HepG2 (cell line): ENCODE data around the gene PRR30. TPM values are rescaled to one million over a fixed set of nuclear protein-coding genes. Genes with fewer than 3 reads are reported as not detected.

Experiments
- DNMT3B ChIP-seq: conservative IDR thresholded peaks from 2 replicates; pipeline ENCODE4 v1.6.1; 2016; ENCODE audit warnings: missing biosample characterization, control low read depth
- MXD4 ChIP-seq: IDR thresholded peaks from 2 replicates; pipeline ENCODE4 v1.6.1; 2016; ENCODE audit warnings: mild to moderate bottlenecking, missing biosample characterization, missing genetic modification reagents
- PAX8 ChIP-seq: sonication (generic); formaldehyde crosslinking; IDR thresholded peaks from 2 replicates; pipeline ENCODE4 v1.8.0; 2022; ENCODE audit warnings: mild to moderate bottlenecking, missing genetic modification reagents, borderline replicate concordance
- RERE ChIP-seq: IDR thresholded peaks from 2 replicates; pipeline ENCODE4 v1.6.1; 2016; ENCODE audit warnings: low read depth, missing genetic modification reagents, missing compliant biosample characterization
- SCMH1 ChIP-seq: sonication (generic); formaldehyde crosslinking; IDR thresholded peaks from 2 replicates; pipeline ENCODE4 v1.9.0; 2021; ENCODE audit warnings: missing genetic modification reagents, mild to moderate bottlenecking, borderline replicate concordance
- SOX13 ChIP-seq, 3 experiments: fragments of 450-650 bp in 1 of 3; sonication (generic) in 1 of 3; formaldehyde crosslinking in 1 of 3; IDR thresholded peaks in 2 of 3; conservative IDR thresholded peaks in 1 of 3; 2 replicates each; pipeline versions ENCODE4 v1.5.0 to v1.6.1; 2016 to 2020; ENCODE audit warnings: antibody characterized with exemption in 1 of 3, mild to moderate bottlenecking in 1 of 3, missing compliant biosample characterization in 1 of 3, missing genetic modification reagents in 1 of 3, moderate library complexity in 1 of 3
- STAG1 ChIP-seq: sonication (generic); formaldehyde crosslinking; IDR thresholded peaks from 2 replicates; pipeline ENCODE4 v1.4.0; 2020; ENCODE audit warnings: missing genetic modification reagents
- TOE1 ChIP-seq: sonication (generic); formaldehyde crosslinking; IDR thresholded peaks from 2 replicates; pipeline ENCODE4 v1.4.0; 2020; ENCODE audit warnings: mild to moderate bottlenecking, missing genetic modification reagents
- ZNF274 ChIP-seq: sonication (generic); formaldehyde crosslinking; IDR thresholded peaks from 2 replicates; pipeline ENCODE4 v1.5.1; 2020; ENCODE audit warnings: mild to moderate bottlenecking, missing genetic modification reagents
- ZNF780A ChIP-seq: sonication (generic); formaldehyde crosslinking; IDR thresholded peaks from 2 replicates; pipeline ENCODE4 v1.8.0; 2022; ENCODE audit warnings: mild to moderate bottlenecking, missing genetic modification reagents, moderate library complexity
- ZSCAN30 ChIP-seq: sonication (generic); formaldehyde crosslinking; IDR thresholded peaks from 2 replicates; pipeline ENCODE4 v1.5.0; 2020; ENCODE audit warnings: mild to moderate bottlenecking, missing genetic modification reagents
- polyA plus RNA-seq, 8 experiments: library from polyadenylated mRNA; depleted of rRNA in 3 of 8; stranded (reverse) in 7 of 8; unstranded in 1 of 8; fragments of >200 nt; fragmentation: Illumina TruSeq in 4 of 8; extraction: Trizol in 4 of 8; gene quantifications; 2 replicates each; pipeline versions ENCODE4 v1.2.1 to v1.2.3, GENCODE V29; 2011 to 2016; ENCODE audit warnings: low read depth in 4 of 8, missing spikeins in 1 of 8, mixed read lengths in 1 of 8; ENCODE audit not compliant: insufficient read depth in 1 of 8
- total RNA-seq, 5 experiments: library from RNA; depleted of rRNA; stranded (reverse); fragments of >200 nt; fragmentation: Illumina TruSeq; extraction: Trizol; gene quantifications; 2 replicates each; pipeline ENCODE4 v1.2.3, GENCODE V29; 2016; ENCODE audit warnings: low read depth in 1 of 5
- TF ChIP-seq, protein P1 (sequence below): sonication (generic); IDR thresholded peaks from 2 replicates; pipeline ENCODE4 v1.6.1; 2016; ENCODE audit warnings: low read depth, borderline replicate concordance
- TF ChIP-seq, protein P2 (sequence below), 2 experiments: fragments of 450-650 bp in 1 of 2; sonication (generic) in 1 of 2; formaldehyde crosslinking in 1 of 2; IDR thresholded peaks; 2 replicates each; pipeline versions ENCODE4 v1.6.1 to v1.8.0; 2016 to 2022; ENCODE audit warnings: antibody characterized with exemption in 1 of 2, mild to moderate bottlenecking in 1 of 2, missing genetic modification reagents in 1 of 2

Gene PRR30
- total and polyA plus RNA-seq, 2 of the 13 experiments (the other 11 are each of a cell fraction or from before 2014, with no cell fraction given) = not detected

DNA sequence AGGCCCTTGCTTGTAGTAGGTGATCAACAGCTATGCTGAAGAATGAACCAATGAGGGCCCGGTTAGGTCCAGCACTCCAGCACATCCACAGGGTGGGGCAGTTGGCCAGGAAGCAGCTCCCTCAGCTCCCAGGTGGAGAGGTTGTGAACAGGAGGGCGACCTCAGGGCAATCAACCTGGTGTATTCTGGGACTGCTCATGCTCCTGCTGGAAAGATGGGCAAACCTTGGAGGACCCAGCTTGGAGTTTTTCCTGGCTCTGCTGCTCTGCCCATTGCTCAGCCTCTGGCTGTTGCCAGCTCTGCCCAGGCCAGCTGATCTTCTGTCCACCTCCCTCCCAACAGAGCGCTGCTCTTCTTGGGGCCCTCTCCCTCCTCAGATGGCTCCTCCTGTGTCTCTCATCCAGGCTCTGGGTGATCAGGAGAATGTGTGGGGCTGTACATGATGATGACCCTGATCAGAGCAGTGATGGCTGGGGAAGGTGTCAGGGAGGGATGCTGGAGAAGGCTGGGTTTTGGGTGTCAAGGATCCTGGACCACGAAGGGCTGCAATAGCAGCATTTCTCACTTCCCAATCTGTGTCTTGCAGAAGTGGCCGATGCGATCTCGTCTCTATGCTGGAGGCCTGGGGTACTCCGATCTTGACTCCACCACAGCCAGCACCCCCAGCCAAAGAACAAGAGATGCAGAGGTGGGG is 13.0 kb upstream of the PRR30 start (continued):
- TF ChIP-seq, protein P1, sequence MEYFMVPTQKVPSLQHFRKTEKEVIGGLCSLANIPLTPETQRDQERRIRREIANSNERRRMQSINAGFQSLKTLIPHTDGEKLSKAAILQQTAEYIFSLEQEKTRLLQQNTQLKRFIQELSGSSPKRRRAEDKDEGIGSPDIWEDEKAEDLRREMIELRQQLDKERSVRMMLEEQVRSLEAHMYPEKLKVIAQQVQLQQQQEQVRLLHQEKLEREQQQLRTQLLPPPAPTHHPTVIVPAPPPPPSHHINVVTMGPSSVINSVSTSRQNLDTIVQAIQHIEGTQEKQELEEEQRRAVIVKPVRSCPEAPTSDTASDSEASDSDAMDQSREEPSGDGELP = peak; percentile 49; the same call in 1 of the 2 replicates
- TF ChIP-seq STAG1 (peak; percentile 95), SCMH1 (CRISPR knock-in tag) (no peak), PAX8 (CRISPR knock-in tag) (no peak), DNMT3B (no peak), RERE (CRISPR knock-in tag) (no peak), ZNF780A (CRISPR knock-in tag) (no peak), MXD4 (0 out of 2 replicates have a peak, but pooled peaks have one; percentile 22), ZNF274 (CRISPR knock-in tag) (no peak), SOX13 (IDR thresholded peaks at IDR 0.05) (no peak), SOX13 (CRISPR knock-in tag; conservative IDR thresholded peaks at IDR 0.05 in 1 of 2, IDR thresholded peaks at IDR 0.05 in 1 of 2) (peak in 1 of 2 experiments; percentile 8; a peak in 1 of 4 replicates), TOE1 (no peak), ZSCAN30 (no peak)
- TF ChIP-seq, protein P2, sequence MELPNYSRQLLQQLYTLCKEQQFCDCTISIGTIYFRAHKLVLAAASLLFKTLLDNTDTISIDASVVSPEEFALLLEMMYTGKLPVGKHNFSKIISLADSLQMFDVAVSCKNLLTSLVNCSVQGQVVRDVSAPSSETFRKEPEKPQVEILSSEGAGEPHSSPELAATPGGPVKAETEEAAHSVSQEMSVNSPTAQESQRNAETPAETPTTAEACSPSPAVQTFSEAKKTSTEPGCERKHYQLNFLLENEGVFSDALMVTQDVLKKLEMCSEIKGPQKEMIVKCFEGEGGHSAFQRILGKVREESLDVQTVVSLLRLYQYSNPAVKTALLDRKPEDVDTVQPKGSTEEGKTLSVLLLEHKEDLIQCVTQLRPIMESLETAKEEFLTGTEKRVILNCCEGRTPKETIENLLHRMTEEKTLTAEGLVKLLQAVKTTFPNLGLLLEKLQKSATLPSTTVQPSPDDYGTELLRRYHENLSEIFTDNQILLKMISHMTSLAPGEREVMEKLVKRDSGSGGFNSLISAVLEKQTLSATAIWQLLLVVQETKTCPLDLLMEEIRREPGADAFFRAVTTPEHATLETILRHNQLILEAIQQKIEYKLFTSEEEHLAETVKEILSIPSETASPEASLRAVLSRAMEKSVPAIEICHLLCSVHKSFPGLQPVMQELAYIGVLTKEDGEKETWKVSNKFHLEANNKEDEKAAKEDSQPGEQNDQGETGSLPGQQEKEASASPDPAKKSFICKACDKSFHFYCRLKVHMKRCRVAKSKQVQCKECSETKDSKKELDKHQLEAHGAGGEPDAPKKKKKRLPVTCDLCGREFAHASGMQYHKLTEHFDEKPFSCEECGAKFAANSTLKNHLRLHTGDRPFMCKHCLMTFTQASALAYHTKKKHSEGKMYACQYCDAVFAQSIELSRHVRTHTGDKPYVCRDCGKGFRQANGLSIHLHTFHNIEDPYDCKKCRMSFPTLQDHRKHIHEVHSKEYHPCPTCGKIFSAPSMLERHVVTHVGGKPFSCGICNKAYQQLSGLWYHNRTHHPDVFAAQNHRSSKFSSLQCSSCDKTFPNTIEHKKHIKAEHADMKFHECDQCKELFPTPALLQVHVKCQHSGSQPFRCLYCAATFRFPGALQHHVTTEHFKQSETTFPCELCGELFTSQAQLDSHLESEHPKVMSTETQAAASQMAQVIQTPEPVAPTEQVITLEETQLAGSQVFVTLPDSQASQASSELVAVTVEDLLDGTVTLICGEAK (IDR thresholded peaks at IDR 0.05) = no peak
- TF ChIP-seq, protein P2 (CRISPR knock-in tag; IDR thresholded peaks at IDR 0.05) = no peak
